ENCODE data around the gene SEMA5A.

GRCh38 chr5:9533096-9533495 lies 12.8 kb downstream of the SEMA5A start:
- TF ChIP-seq, protein P1, sequence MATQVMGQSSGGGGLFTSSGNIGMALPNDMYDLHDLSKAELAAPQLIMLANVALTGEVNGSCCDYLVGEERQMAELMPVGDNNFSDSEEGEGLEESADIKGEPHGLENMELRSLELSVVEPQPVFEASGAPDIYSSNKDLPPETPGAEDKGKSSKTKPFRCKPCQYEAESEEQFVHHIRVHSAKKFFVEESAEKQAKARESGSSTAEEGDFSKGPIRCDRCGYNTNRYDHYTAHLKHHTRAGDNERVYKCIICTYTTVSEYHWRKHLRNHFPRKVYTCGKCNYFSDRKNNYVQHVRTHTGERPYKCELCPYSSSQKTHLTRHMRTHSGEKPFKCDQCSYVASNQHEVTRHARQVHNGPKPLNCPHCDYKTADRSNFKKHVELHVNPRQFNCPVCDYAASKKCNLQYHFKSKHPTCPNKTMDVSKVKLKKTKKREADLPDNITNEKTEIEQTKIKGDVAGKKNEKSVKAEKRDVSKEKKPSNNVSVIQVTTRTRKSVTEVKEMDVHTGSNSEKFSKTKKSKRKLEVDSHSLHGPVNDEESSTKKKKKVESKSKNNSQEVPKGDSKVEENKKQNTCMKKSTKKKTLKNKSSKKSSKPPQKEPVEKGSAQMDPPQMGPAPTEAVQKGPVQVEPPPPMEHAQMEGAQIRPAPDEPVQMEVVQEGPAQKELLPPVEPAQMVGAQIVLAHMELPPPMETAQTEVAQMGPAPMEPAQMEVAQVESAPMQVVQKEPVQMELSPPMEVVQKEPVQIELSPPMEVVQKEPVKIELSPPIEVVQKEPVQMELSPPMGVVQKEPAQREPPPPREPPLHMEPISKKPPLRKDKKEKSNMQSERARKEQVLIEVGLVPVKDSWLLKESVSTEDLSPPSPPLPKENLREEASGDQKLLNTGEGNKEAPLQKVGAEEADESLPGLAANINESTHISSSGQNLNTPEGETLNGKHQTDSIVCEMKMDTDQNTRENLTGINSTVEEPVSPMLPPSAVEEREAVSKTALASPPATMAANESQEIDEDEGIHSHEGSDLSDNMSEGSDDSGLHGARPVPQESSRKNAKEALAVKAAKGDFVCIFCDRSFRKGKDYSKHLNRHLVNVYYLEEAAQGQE (IDR thresholded peaks at IDR 0.05; ENCODE audit: insufficient replicate concordance, low read depth) = no peak
- TF ChIP-seq, protein P2, sequence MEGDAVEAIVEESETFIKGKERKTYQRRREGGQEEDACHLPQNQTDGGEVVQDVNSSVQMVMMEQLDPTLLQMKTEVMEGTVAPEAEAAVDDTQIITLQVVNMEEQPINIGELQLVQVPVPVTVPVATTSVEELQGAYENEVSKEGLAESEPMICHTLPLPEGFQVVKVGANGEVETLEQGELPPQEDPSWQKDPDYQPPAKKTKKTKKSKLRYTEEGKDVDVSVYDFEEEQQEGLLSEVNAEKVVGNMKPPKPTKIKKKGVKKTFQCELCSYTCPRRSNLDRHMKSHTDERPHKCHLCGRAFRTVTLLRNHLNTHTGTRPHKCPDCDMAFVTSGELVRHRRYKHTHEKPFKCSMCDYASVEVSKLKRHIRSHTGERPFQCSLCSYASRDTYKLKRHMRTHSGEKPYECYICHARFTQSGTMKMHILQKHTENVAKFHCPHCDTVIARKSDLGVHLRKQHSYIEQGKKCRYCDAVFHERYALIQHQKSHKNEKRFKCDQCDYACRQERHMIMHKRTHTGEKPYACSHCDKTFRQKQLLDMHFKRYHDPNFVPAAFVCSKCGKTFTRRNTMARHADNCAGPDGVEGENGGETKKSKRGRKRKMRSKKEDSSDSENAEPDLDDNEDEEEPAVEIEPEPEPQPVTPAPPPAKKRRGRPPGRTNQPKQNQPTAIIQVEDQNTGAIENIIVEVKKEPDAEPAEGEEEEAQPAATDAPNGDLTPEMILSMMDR (IDR thresholded peaks at IDR 0.05; ENCODE audit: insufficient read depth, low read length) = no peak
- TF ChIP-seq SPI1 (IDR thresholded peaks at IDR 0.05; ENCODE audit: borderline replicate concordance, low read depth) = no peak
